Type B pancreatic cell (in vitro differentiated cells): ENCODE measurements around the gene DNAJA1. TPM values are rescaled to one million over a fixed set of nuclear protein-coding genes. Genes with fewer than 3 reads are reported as not detected.

Source experiments
- DNase-seq: peaks from one replicate; pipeline ENCODE4 v3.0.0; 2021; ENCODE audit warnings: mixed read lengths; ENCODE audit not compliant: unreplicated experiment; ENCODE audit errors: extremely low spot score
- H3K27ac Mint-ChIP-seq: 2 replicates; pipeline ENCODE4 v1.8.0; 2021; ENCODE audit warnings: mild to moderate bottlenecking, mixed read lengths
- H3K27me3 Mint-ChIP-seq: 2 replicates; pipeline ENCODE4 v1.8.0; 2021; ENCODE audit warnings: mixed read lengths
- H3K36me3 Mint-ChIP-seq: 2 replicates; pipeline ENCODE4 v1.8.0; 2021; ENCODE audit warnings: mixed read lengths
- H3K4me1 Mint-ChIP-seq: one replicate; pipeline ENCODE4 v1.8.0; 2021; ENCODE audit warnings: mixed read lengths; ENCODE audit not compliant: unreplicated experiment
- H3K4me3 Mint-ChIP-seq: 2 replicates; pipeline ENCODE4 v1.8.0; 2021; ENCODE audit warnings: mild to moderate bottlenecking, mixed read lengths
- H3K9me3 Mint-ChIP-seq: 2 replicates; pipeline ENCODE4 v1.8.0; 2021; ENCODE audit warnings: mixed read lengths
- CTCF ChIP-seq: fragments of 200-600 bp; sonication (generic); conservative IDR thresholded peaks from 2 replicates; pipeline ENCODE4 v1.5.0; 2021; ENCODE audit warnings: antibody characterized with exemption, mild to moderate bottlenecking
- total RNA-seq: library from RNA; stranded (reverse); gene quantifications from 2 replicates; pipeline ENCODE4 v1.2.1, GENCODE V29; 2021; ENCODE audit warnings: low replicate concordance

The DNAJA1 gene
- total RNA-seq, 1 donor from 2014 or later = 223 TPM

- no peak for TF ChIP-seq CTCF
- DNase-seq = no peak
- H3K27ac Mint-ChIP-seq = no peak overlapping the region
Measured at GRCh38 chr9:33013962-33014664, 11.0 kb upstream of the DNAJA1 start.

GRCh38 chr9:33014665-33015014, 10.4 kb upstream of the DNAJA1 start:
- no peaks in the 10 kb centered on the region for H3K36me3 Mint-ChIP-seq
- no peak overlapping the region for H3K27ac Mint-ChIP-seq
- H3K9me3 Mint-ChIP-seq = no peaks in the 10 kb centered on the region
- no peak for DNase-seq
- H3K4me1 Mint-ChIP-seq = no peaks in the 10 kb centered on the region
- H3K4me3 Mint-ChIP-seq = no peak overlapping the region
- no peak for TF ChIP-seq CTCF
- H3K27me3 Mint-ChIP-seq = no peaks in the 10 kb centered on the region

More at GRCh38 chr9:33013962-33014664, 11.0 kb upstream of the DNAJA1 start:
- Mint-ChIP-seq H3K36me3 (no peaks in the 10 kb centered on the region), H3K27me3 (no peaks in the 10 kb centered on the region), H3K4me3 (no peak overlapping the region), H3K9me3 (no peaks in the 10 kb centered on the region), H3K4me1 (no peaks in the 10 kb centered on the region)

- Mint-ChIP-seq H3K27me3 (no peaks in the 10 kb centered on the region), H3K36me3 (peaks cover 13% of the 10 kb centered on the region), H3K4me1 (peaks cover 4% of the 10 kb centered on the region), H3K27ac (no peak overlapping the region), H3K9me3 (no peaks in the 10 kb centered on the region), H3K4me3 (no peak overlapping the region)
- TF ChIP-seq CTCF = no peak
- DNase-seq = no peak
Measured at GRCh38 chr9:33017283-33018041, 7.6 kb upstream of the DNAJA1 start.

GRCh38 chr9:33019797-33020196, 5.3 kb upstream of the DNAJA1 start:
- H3K27me3 Mint-ChIP-seq = no peaks in the 10 kb centered on the region
- no peaks in the 10 kb centered on the region for H3K9me3 Mint-ChIP-seq
- peaks cover 15% of the 10 kb centered on the region for H3K4me1 Mint-ChIP-seq
- H3K27ac Mint-ChIP-seq = no peak overlapping the region
- H3K4me3 Mint-ChIP-seq = no peak overlapping the region
- no peak for DNase-seq
- TF ChIP-seq CTCF = no peak
- peaks cover 13% of the 10 kb centered on the region for H3K36me3 Mint-ChIP-seq

- peak overlapping the region; percentile 50 for H3K4me3 Mint-ChIP-seq
- peaks cover 25% of the 10 kb centered on the region for H3K4me1 Mint-ChIP-seq
- no peak for TF ChIP-seq CTCF
- H3K27me3 Mint-ChIP-seq = no peaks in the 10 kb centered on the region
- H3K9me3 Mint-ChIP-seq = no peaks in the 10 kb centered on the region
- DNase-seq = no peak
- H3K27ac Mint-ChIP-seq = no peak overlapping the region
- H3K36me3 Mint-ChIP-seq = peaks cover 26% of the 10 kb centered on the region
Measured at GRCh38 chr9:33022303-33022702, 2.8 kb upstream of the DNAJA1 start.
